Coronary artery (tissue), 2 donors: ENCODE results near the gene TRMT44.

ENCODE experiments used
- DNase-seq: peaks from one replicate; pipeline ENCODE4 v3.0.0-alpha.2; 2017; ENCODE audit warnings: low spot score
- H3K27ac ChIP-seq, 2 donors: fragments of 200-600 bp; sonication (generic); one replicate each; pipeline ENCODE4 v1.5.1; 2016 to 2019
- H3K4me3 ChIP-seq: fragments of 200-600 bp; sonication (generic); 2 replicates; pipeline ENCODE4 v1.5.1; 2016; ENCODE audit warnings: mild to moderate bottlenecking, moderate library complexity
- CTCF ChIP-seq: fragments of 200-600 bp; sonication (generic); IDR thresholded peaks from one replicate; pipeline ENCODE4 v1.5.1; 2019; ENCODE audit warnings: antibody characterized with exemption

Gene TRMT44

GRCh38 chr4:8473198-8473919, 32.8 kb downstream of the TRMT44 start:
- H3K4me3 ChIP-seq, result peak overlapping the region; percentile 19
- H3K27ac ChIP-seq, result peak overlapping the region; percentile 55 to 89

DNA sequence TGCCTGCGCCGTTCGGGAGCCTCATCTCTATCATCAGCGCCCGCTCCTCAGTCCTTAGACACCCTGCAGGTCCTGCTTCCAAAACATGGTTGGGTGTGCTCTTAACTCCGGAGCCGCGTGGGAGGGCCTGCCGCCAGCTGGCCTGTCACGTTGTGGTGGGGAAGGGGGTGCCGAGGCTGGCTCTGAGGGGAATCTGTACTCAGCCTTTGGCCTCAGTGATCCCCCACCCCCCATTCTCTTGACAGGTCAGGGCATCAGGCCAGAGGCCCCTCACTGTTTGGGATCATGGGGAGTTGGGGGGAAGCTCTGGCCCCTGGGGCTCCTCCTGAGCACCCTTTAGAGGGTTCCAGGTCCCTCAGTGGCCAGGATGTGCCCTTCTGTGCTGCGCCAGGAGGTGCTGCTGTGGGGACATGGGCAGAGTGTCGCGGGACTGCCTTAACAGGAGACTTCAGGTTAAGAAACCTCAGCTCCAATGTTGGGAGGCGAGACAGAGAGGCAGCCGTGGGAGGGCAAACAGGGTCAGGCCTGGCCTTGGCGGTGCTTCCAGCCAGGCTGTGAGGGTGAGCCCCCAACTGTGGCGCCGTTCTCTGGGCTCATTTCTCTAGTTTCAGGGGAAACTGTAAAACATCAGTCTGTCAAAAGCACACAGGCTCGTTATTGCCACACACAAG, 33.5 kb downstream of the TRMT44 start:
- H3K4me3 ChIP-seq, result no peak overlapping the region
- DNase-seq, result no peak
- no peak for TF ChIP-seq CTCF
- peak overlapping the region; percentile 55 to 89 for H3K27ac ChIP-seq

More at GRCh38 chr4:8473198-8473919, 32.8 kb downstream of the TRMT44 start:
- TF ChIP-seq CTCF, result no peak
- no peak for DNase-seq

GRCh38 chr4:8474856-8475255, 34.3 kb downstream of the TRMT44 start:
- Histone ChIP-seq H3K27ac (no peak overlapping the region), H3K4me3 (no peak overlapping the region)
- no peak for TF ChIP-seq CTCF
- no peak for DNase-seq

DNA sequence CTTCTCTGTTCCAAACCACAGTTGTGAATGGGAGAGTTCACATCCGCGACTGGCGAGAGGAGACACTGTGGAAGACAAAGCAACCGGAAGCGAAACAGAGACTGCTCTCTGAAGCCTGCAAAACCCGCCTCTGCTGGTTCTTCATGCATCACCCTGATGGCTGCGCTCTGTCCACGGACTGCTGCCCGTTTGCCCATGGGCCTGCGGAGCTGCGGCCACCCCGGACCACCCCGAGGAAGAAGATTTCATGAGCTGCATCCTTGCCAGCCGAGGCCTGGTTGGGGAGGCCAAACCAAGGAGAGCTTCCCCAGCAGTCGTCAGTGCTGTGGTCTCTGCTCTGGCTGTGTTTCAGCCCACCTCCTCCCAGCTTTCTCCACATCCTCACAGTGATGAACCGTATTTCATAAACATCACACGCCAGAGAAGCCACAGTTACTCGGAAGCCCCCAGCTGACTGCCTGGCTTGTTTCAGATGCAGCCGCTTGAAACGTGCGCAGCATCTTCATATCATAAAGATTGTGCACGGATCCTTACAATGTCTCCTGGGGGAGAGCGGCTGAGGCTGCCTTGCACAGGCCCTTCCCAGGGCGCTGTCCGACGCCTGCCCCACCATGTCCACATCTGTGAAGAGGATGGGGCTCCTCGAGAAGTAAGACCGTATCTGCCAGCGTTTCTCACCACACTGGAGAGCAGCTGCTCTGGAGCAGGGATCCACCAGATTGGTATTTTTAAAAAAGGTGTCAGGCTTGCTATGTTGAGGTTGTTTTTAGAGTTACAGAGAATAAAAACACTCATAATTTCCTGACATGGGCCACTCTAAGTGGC, 35.4 kb downstream of the TRMT44 start:
- H3K4me3 ChIP-seq, result no peak overlapping the region
- TF ChIP-seq CTCF, result no peak
- no peak for DNase-seq
- no peak overlapping the region for H3K27ac ChIP-seq

DNA sequence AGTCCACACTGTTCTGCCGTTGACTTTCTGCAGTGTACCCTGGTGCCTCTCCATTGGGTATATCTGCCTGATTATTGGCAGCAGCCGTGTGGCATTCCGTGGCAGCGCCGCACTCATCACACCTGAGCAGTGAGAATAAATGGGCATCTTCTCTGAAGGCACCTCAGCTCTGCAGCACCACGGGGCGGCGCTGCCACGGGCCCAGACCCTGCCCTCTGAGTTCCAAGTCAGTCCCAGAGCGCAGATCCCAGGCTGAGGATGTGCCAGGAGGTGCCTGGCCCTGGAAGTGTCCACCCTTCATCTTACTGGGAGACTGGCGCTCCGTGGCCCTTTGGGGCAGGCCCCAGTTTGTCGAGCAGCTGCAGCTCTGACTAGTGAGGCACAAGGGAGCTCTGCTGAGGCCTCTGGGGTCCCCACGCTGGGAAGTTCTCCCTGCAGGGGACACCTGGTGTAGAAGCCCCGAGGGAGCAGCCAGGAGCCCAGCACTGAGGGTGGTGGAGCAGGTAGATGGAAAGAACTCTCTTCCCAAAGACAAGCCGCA, 36.6 kb downstream of the TRMT44 start:
- no peak overlapping the region for H3K27ac ChIP-seq
- no peak overlapping the region for H3K4me3 ChIP-seq
- no peak for TF ChIP-seq CTCF
- DNase-seq, result no peak

DNA sequence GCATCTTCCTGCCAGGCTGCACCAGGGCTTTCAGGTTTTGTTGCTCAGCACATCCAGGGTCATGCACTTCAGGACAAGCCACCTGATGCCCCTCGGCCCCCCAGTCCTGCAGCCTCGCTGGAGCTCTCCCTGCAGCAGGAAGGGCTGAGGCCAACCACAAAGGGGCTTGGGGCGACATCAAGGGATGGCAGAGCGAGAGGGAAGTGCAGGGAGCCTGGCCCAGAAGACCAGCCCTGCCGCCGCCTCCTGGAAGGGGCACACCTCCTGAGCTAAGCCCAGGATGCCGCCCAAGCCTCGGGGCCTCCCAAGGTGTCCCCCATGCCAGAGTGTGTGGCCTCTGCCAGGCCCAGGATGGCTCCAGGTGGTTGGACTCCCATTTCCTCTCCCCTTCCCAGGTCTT, 37.1 kb downstream of the TRMT44 start:
- Histone ChIP-seq H3K4me3 (no peak overlapping the region), H3K27ac (no peak overlapping the region)
- no peak for TF ChIP-seq CTCF
- no peak for DNase-seq
